GM18861 (cell line): ENCODE data around the gene ANKRD6.
"Not testable (repeated sequence)": the region's sequence is repeated elsewhere in the genome, so short reads cannot be mapped to it uniquely, and the experiment has no call there.

ENCODE experiments used
- ATAC-seq: cut with Tn5 transposase; IDR thresholded peaks from one replicate; pipeline ENCODE4 v1.9.1; 2021; ENCODE audit not compliant: unreplicated experiment

Gene ANKRD6

DNA sequence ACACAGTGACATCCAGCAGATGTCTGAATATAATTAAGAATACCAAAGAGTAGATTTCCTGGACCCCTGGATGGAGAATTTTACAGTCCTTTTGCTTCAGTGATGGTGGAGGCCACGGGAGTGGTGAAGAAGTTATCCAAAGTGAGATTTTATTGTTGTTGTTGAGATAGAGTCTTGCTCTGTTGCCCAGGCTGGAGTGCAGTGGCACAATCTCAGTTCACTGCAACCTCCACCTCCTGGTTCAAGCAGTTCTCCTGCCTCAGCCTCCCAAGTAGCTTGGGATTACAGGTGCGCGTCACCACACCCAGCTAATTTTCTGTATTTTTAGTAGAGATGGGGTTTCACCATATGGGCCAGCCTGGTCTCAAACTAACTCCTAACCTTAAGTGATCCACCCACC, 208.6 kb downstream of the ANKRD6 start:
- ATAC-seq, result not testable (repeated sequence)

- no peak for ATAC-seq
Observed at GRCh38 chr6:89642956-89643355, 210.0 kb downstream of the ANKRD6 start.

DNA sequence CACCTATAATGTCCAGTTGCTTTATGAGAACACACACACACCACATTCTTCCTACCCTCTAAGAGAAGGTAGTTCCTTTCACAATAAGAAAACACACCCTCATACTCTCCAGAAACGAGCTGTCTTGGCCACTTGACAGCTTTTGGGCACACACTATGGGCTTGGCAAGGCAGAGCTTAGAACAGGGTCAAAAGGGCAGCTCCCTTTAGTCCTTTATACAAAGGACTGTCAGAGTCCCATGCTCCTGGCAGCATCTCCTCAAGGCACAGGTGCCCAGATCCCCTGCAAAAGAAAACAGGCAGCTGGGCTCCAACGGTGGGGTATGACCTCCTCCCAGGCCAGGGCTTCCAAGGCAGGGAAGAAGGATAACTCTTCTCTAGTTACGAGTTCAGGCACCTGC, 210.5 kb downstream of the ANKRD6 start:
- ATAC-seq, result no peak

GRCh38 chr6:89644864-89645263, 211.9 kb downstream of the ANKRD6 start:
- ATAC-seq, result no peak

GRCh38 chr6:89649682-89650081, 216.7 kb downstream of the ANKRD6 start:
- ATAC-seq, result no peak

- no peak for ATAC-seq
Observed at GRCh38 chr6:89650579-89650978, 217.6 kb downstream of the ANKRD6 start.

DNA sequence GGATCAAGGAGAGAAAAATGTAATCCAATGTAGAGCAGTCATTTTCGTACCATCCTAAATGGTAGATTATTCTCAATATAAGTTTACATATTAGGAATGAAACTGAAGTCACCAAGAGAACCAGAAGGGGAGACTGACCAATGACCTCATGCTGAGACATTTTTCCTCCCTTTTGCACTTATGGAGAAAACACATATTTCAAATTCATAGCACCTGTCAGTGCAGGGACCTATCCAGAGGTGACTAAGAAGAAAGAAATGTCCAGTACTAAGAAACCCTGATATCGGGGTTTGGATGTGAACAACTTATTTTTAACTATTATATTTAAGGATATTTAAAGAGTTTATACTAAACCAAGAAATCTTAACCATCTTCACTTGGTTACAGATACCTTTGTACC, 222.2 kb downstream of the ANKRD6 start:
- no peak for ATAC-seq

GRCh38 chr6:89657445-89658158, 224.7 kb downstream of the ANKRD6 start:
- no peak for ATAC-seq

- no peak for ATAC-seq
Observed at GRCh38 chr6:89660981-89661380, 228.0 kb downstream of the ANKRD6 start.

DNA sequence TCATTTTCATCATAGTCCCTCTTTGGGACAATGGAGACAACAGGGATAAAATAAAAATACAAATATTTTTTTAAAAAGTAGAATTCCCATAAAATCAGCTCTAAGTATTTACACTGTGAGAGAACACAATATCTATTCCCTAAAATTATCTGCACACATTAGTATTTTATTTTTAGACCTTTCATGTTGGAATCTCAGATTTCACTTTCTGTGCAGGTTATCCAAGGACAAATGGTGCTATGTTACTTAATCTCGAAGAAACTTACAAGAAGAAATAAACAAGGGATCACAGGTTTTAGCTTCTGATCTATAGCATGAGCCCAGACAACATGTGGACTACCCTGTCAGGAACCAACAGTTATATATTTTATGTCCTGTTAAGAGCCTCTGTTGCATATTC, 228.6 kb downstream of the ANKRD6 start:
- ATAC-seq, result no peak

- no peak for ATAC-seq
Observed at GRCh38 chr6:89662659-89663223, 229.8 kb downstream of the ANKRD6 start.

GRCh38 chr6:89667872-89668556, 235.1 kb downstream of the ANKRD6 start:
- ATAC-seq, result no peak

- ATAC-seq, result no peak
Observed at GRCh38 chr6:89669002-89669401, 236.1 kb downstream of the ANKRD6 start.

DNA sequence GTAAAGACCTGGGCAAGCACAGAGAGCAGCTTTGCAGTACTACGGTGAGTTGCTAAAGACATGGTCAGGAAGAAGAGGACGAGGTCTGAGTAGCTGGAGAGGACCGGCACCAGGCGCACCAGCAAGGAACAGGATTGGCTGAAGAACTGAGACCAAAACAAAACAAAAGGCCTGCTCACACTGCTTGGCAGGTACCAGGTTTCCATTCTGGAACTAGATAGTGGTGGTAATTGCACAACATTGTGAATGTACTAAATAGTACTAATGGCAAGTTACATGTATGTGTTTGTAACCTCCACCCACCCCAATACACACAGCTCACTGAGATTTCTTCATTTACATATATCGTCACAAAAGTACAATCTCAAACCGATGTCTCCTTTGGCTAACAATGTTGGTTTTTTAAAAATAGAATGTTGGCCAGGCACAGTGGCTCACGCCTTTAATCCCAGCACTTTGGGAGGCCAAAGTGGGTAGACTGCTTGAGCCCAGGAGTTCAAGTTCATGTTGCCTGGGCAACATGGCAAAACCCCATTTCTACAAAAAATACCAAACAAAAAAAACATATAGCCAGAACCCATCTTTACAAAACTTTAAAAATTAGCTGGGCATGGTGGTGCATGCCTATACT, 238.1 kb downstream of the ANKRD6 start:
- ATAC-seq, result no peak

DNA sequence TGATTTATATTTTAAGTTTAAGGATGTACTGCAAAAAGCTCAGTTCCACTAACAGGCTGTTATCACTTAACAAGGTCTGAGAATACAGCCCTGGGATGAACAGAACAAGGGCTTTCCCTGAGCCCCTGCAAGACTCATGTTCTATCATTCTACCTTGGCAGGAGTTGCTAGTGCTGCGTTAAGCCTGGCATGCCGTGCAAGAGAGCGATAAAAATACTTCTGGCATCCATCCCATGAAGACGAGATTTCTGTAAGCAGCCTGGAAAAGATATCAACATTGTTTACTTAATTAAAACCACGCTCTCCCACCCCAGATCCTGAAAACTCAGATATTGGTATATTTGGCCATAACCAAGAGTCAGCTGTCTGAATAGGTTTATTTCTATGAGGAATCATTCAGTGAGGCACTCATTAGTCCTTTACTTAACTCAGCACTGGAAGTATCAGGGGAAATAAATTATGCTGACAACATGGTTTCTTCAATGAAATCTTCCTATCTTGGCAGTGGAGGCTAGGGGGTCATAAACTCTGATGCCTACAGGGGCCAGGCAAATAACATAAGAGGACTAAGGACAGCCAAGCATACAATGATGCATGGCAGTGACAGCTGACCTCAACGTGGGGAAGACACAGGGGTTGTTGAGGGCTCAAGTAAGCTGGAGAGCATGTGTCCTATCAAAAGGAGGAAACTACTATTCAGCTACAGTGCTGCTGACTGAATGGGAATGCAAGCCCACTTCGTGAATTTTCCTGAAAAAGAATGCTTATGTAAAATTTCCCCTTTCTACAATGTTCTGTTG, 243.2 kb downstream of the ANKRD6 start:
- ATAC-seq, result no peak

DNA sequence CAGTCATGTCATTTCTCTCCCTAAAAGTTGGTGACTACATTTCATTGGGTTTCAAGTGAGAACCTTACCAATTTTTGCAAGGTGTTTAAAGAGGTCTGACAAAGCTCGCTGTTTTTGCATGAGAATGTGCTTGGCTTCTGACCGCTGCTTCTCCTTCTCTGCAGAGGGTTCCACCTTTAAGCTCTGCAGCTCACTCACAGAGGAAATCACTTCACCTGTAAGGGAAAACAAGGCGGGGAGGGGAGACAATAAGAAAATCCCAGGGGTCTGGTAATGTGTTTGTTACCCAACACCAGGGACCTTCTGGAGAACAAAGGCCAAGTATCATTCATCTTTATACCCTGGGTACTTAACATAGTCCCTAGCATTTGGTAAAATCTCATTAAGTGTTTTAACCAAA, 245.6 kb downstream of the ANKRD6 start:
- no peak for ATAC-seq

- ATAC-seq, result no peak
Observed at GRCh38 chr6:89679215-89680120, 246.5 kb downstream of the ANKRD6 start.

- ATAC-seq, result no peak
Observed at GRCh38 chr6:89680150-89680549, 247.2 kb downstream of the ANKRD6 start.

- no peak for ATAC-seq
Observed at GRCh38 chr6:89680551-89680950, 247.6 kb downstream of the ANKRD6 start.

DNA sequence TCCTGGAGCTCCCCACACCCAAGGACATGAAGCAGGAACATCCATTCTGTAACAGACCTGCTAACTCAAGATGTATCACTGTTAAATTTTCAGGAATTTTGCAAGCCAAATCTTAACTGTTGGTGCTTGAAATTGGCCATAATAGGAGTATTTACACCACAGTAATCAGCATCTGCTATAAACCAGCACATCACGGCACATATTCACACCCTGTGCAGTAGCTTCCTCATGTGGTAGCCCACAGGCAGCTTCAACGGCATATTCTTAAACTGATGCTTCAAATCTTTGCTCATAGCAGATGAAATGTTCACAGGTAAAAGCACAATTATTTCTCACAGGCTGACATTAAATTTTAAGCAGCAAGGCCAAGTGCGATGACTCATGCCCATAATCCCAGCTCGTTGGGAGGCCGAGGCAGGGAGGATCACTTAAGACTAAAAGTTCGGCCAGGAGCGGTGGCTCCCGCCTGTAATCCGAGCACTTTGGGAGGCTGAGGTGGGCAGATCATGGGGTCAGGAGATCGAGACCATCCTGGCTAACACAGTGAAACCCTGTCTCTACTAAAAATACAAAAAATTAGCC, 249.1 kb downstream of the ANKRD6 start:
- ATAC-seq, result no peak
